Body of pancreas (tissue), 4 donors: Measurements from ENCODE around the gene KRTAP1-4. TPM values are rescaled to one million over a fixed set of nuclear protein-coding genes. Genes with fewer than 3 reads are reported as not detected.

Source experiments
- ATAC-seq: fragments of 150-250 bp; one replicate; pipeline ENCODE4 v1.9.1; 2016
- DNase-seq, 4 donors: peaks; one replicate each; pipeline ENCODE4 v3.0.0-alpha.2; 2019
- H3K27ac ChIP-seq, 4 donors: fragments of 200-600 bp; sonication (generic); 1 replicate in 3 of 4; 2 replicates in 1 of 4; pipeline versions ENCODE4 v1.5.1 to v1.6.1; 2016 to 2019; ENCODE audit warnings: mild to moderate bottlenecking in 1 of 4, mixed read lengths in 1 of 4, moderate library complexity in 1 of 4
- H3K27me3 ChIP-seq, 2 donors: fragments of 200-600 bp; sonication (generic); one replicate each; pipeline ENCODE4 v1.6.0; 2016; ENCODE audit warnings: mild to moderate bottlenecking in 1 of 2
- H3K36me3 ChIP-seq, 2 donors: fragments of 200-600 bp; sonication (generic); replicated peaks in 1 of 2; 2 replicates each; pipeline ENCODE4 v1.5.1; 2016; ENCODE audit warnings: low read depth in 2 of 2; ENCODE audit not compliant: insufficient read depth in 1 of 2
- H3K4me1 ChIP-seq: fragments of 200-600 bp; sonication (generic); one replicate; pipeline ENCODE4 v1.6.0; 2016
- H3K4me3 ChIP-seq, 2 donors: fragments of 200-600 bp; sonication (generic); 1 replicate in 1 of 2; 2 replicates in 1 of 2; pipeline ENCODE4 v1.5.1; 2016 to 2019
- H3K9me3 ChIP-seq, 3 donors: fragments of 200-600 bp; sonication (generic); 1 replicate in 2 of 3; 2 replicates in 1 of 3; pipeline ENCODE4 v1.5.1; 2016
- CTCF ChIP-seq, 7 experiments: fragments of 450-650 bp in 4 of 7; fragments of 200-600 bp in 3 of 7; sonication (generic) in 3 of 7; IDR thresholded peaks; one replicate each; pipeline ENCODE4 v1.5.1; 2016 to 2019; ENCODE audit warnings: antibody characterized with exemption in 7 of 7
- POLR2A ChIP-seq, 3 donors: fragments of 450-650 bp; IDR thresholded peaks; one replicate each; pipeline ENCODE4 v1.6.1; 2016; ENCODE audit warnings: antibody characterized with exemption in 3 of 3, mild to moderate bottlenecking in 2 of 3
- WGBS, 2 donors: methylation state at CpG; one replicate each; pipeline ENCODE4 v1.1.5; 2017; 5-methylcytosine and 5-hydroxymethylcytosine counted together
- intact Hi-C: fragments of 100-400 bp; cut with DNase I; formaldehyde crosslinking; loops from one replicate; pipeline ENCODE4 v1.15.1; 2023
- total RNA-seq, 2 donors: library from RNA; depleted of rRNA; stranded (reverse); fragments of >200 nt; gene quantifications; one replicate each; pipeline ENCODE4 v1.1.0, GENCODE V29; 2016

KRTAP1-4 gene
- total RNA-seq, 2 donors from 2014 or later, result not detected

- intact Hi-C loops, result no loop called here
- no peak for ATAC-seq
- H3K4me3 ChIP-seq, result no peak overlapping the region
- no peaks in the 10 kb centered on the region for H3K27me3 ChIP-seq
- H3K36me3 ChIP-seq, result no peaks in the 10 kb centered on the region
- 53 to 60% methylated on average over 3 of the region's 3 CpGs for WGBS, 2 donors
- TF ChIP-seq CTCF (IDR thresholded peaks at IDR 0.05) (no peak), POLR2A (IDR thresholded peaks at IDR 0.05) (no peak)
- H3K4me1 ChIP-seq, result peaks cover 4% of the 10 kb centered on the region
- DNase-seq, result no peak
- H3K9me3 ChIP-seq, result no peaks in the 10 kb centered on the region
- no peak overlapping the region for H3K27ac ChIP-seq
These were observed 37.3 kb downstream of the KRTAP1-4 start for GRCh38 chr17:40992666-40993065.

- Histone ChIP-seq H3K27ac (peak overlapping the region in 2 of 4 donors; percentile 21 to 45), H3K9me3 (no peaks in the 10 kb centered on the region), H3K36me3 (no peaks in the 10 kb centered on the region), H3K4me1 (no peaks in the 10 kb centered on the region), H3K27me3 (no peaks in the 10 kb centered on the region), H3K4me3 (no peak overlapping the region)
- no peak for TF ChIP-seq CTCF (IDR thresholded peaks at IDR 0.05)
- TF ChIP-seq POLR2A (IDR thresholded peaks at IDR 0.05), result no peak
- no peak for ATAC-seq
- 40 to 46% methylated on average over 8 of the region's 8 CpGs for WGBS, 2 donors
- no peak for DNase-seq
- intact Hi-C loops, result no loop called here
These were observed 43.1 kb downstream of the KRTAP1-4 start for GRCh38 chr17:40986920-40987319.

- H3K4me1 ChIP-seq, result peaks cover 10% of the 10 kb centered on the region
- ATAC-seq, result no peak
- TF ChIP-seq POLR2A (IDR thresholded peaks at IDR 0.05) (no peak), CTCF (IDR thresholded peaks at IDR 0.05) (no peak)
- H3K36me3 ChIP-seq, result no peaks in the 10 kb centered on the region
- no peak for DNase-seq
- H3K27me3 ChIP-seq, result no peaks in the 10 kb centered on the region
- H3K27ac ChIP-seq, result no peak within 1 kb of the TSS
- 41 to 58% methylated on average over 3 of the region's 3 CpGs for WGBS, 2 donors
- intact Hi-C loops, result no loop called here
- H3K4me3 ChIP-seq, result no peak within 1 kb of the TSS
- no peaks in the 10 kb centered on the region for H3K9me3 ChIP-seq
These were observed 45.8 kb downstream of the KRTAP1-4 start, which contains the start of gene KRT40 for GRCh38 chr17:40984226-40984625. Gene KRT40 (minus strand): TSS chr17:40984326. CDS start chr17:40984273, 53 bp downstream.

GRCh38 chr17:40981115-40981514, 48.9 kb downstream of the KRTAP1-4 start:
- WGBS, 2 donors, result 37 to 58% methylated on average over 4 to 5 of the region's 5 CpGs
- DNase-seq (no peak), ATAC-seq (no peak)
- Histone ChIP-seq H3K4me1 (peaks cover 22% of the 10 kb centered on the region), H3K27ac (no peak overlapping the region), H3K27me3 (peaks cover 0 to 4% of the 10 kb centered on the region in 2 donors), H3K36me3 (no peaks in the 10 kb centered on the region), H3K9me3 (no peaks in the 10 kb centered on the region), H3K4me3 (no peak overlapping the region)
- TF ChIP-seq POLR2A (IDR thresholded peaks at IDR 0.05) (no peak), CTCF (IDR thresholded peaks at IDR 0.05) (no peak)
- intact Hi-C loops, result no loop called here

- 38 to 41% methylated on average over 8 of the region's 8 CpGs for WGBS, 2 donors
- H3K4me3 ChIP-seq, result no peak overlapping the region
- H3K4me1 ChIP-seq, result peaks cover 22% of the 10 kb centered on the region
- peak overlapping the region in 2 of 4 donors; percentile 10 to 18 for H3K27ac ChIP-seq
- intact Hi-C loops, result no loop called here
- H3K27me3 ChIP-seq, result peaks cover 0 to 4% of the 10 kb centered on the region in 2 donors
- no peak for TF ChIP-seq CTCF (IDR thresholded peaks at IDR 0.05)
- no peak for TF ChIP-seq POLR2A (IDR thresholded peaks at IDR 0.05)
- DNase-seq (peak in 2 of 4 donors; percentile 10 to 20), ATAC-seq (no peak)
- H3K36me3 ChIP-seq, result no peaks in the 10 kb centered on the region
- no peaks in the 10 kb centered on the region for H3K9me3 ChIP-seq
These were observed 49.4 kb downstream of the KRTAP1-4 start for GRCh38 chr17:40980596-40980995.
